GM19023 (cell line): ENCODE measurements around the gene HIP1R.

Experiments
- ATAC-seq: cut with Tn5 transposase; IDR thresholded peaks from one replicate; pipeline ENCODE4 v1.9.1; 2021; ENCODE audit warnings: mild to moderate bottlenecking, moderate library complexity; ENCODE audit not compliant: unreplicated experiment

Gene HIP1R

DNA sequence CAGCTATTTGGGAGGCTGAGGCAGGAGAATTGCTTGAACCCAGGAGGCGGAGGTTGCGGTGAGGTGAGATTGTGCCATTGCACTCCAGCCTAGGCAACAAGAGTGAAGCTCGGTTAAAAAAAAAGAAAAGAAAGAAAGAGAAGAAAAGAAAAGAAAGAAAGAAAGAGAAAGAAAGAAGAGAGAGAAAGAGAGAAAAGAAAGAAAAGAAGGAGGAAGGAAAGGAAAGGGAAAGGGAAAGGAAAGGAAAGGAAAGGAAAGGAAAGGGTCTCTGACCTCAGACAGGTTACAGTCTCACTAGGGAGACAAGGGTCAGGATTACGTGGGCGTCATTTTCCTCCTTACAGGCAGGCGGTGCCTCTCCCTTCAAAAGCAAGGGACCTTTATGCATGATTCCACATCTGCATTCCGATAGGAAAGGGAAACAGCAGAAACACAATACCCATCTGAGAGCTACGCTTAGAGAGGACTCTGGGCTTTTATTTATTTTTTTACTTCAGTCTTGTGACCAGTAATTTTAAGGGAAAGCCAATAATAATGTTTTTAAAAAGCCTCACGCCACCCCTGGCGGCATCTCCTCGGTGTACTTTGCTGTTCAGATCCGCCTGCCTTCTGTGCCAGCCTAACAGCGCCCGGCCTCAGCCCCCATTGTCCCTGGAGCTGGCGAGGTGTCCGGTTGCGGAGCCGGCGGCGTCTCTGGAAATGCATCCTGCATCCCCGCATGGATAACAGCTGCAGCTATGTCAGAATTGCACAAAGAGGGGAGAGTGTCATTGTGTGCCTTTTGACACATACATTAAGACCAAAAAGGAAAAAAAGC is 945 bp upstream of the HIP1R start:
- no peak for ATAC-seq

GRCh38 chr12:122835750-122836026 is 431 bp downstream of the HIP1R start:
- no peak for ATAC-seq

GRCh38 chr12:122836027-122836921 is 1.0 kb downstream of the HIP1R start:
- ATAC-seq = no peak

DNA sequence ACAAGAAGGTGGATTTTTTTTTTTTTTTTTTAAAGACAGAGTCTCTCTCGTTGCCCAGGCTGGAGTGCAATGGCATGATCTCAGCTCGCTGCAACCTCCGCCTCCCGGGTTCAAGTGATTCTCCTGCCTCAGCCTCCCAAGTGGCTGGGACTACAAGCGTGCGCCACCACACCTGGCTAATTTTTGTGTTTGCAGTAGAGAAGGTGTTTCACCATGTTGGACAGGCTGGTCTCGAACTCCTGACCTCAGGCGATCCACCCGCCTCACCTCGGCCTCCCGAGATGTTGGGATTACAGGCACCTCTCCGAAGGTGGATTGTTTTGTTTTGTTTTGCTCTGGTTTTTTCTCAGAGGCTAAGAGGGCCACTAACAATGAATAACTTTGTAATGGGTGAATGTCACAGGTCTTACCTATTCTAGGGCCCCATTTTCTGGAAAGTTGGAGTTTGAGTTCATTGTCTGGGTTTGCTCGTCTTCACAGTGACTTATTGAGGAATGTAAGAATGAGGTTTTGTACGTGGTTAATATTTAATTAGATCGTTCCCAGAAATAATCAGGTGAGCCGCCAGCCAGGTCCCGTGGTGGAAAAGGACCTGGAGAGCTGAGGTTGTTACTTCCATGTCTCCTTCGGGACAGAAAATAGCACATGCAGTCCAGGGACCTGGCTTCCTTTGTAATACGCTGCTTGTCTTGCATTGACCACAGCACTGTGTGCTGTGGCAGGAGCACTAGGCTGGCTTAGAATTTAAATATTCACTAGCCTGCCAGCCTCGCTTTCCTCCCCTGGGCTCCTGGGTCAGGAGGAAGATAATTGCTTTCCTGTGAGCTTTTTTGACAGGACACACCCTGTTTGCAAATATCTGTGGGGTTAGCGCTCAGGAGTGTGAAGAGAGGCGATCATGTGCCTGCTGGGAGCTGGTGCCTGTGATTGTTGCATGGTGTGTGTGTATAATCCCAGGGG is 2.3 kb downstream of the HIP1R start:
- no peak for ATAC-seq

DNA sequence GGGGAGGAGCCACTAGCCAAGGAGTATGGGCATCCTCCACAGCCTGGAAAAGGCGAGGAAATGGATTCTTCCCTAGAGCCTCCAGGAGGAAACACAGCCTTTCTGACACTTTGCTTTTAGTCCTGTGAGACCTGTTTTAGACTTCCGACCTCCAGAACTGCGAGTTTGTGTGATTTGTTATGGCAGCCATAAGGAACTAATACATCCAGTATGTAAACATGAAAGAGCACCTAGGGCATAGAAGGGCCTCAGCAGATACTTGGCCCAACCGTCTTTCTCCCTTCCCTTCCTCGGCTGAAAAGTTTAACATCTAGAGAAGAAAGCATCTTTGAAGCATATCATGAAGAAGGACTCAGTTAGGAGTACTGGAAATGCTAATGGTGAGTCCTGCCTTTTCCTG is 3.6 kb downstream of the HIP1R start:
- ATAC-seq = no peak

GRCh38 chr12:122839907-122840554 is 4.8 kb downstream of the HIP1R start:
- no peak for ATAC-seq

- no peak for ATAC-seq
Measured at GRCh38 chr12:122840580-122841513, 5.6 kb downstream of the HIP1R start.

DNA sequence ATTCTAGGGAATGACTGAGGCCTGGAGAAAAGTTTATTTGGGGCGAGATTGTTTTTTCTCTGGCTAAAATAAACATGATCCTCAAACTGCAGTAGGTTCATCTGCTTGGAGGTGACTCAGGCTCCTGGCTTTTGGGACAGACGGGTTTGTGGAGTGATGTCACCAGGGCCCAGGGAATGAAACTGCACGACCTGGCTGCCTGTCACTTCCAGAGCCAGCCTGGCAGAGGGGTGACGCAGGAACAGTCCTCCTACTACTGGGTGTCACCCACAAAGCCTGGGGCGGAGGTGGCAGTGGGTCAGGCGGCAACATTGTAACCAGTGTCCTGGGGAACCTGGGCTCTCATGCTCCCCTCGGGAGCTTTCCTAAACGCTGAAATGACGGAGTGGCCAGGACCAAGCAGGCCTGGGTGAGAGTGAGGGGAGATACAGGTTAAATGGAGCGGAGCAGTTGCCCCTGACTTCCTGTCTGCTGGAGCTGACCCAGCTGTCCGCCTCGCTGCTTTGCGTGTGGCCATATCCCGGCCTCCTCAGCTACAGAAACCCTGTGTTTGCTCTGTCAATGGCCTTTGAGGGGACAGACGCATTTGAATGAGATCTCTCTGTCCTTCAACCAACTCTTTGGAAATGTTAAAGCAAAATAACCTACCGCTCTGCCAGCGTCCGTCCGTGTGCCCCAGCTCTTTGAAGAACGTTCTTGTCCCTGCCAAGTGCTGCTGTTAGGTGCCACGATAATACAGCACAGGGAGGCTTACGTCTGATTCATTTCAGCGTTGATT is 6.5 kb downstream of the HIP1R start:
- no peak for ATAC-seq

GRCh38 chr12:122842505-122843405 is 7.5 kb downstream of the HIP1R start:
- no peak for ATAC-seq

DNA sequence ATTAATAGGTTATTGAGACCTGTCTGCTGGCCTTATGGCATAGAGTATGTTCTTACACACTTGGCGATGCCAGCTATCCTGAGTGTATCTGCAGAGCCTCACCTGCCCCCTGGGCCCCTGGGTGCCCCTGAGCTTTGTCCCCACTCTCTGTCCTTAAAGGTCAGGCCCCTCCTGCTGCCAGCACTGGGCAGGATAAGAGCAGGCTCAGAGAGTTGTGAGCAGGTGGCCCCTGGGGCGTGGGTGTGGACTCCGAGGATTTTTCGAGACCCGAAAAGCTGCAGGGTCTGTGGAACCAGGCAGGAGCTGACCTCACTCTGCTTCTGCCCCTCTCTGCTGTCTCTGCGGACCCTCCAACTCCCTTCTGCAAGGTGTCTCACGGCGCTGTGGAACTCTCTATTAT is 8.2 kb downstream of the HIP1R start:
- no peak for ATAC-seq

GRCh38 chr12:122844366-122844971 is 9.2 kb downstream of the HIP1R start:
- ATAC-seq = no peak

- no peak for ATAC-seq
Measured at GRCh38 chr12:122845041-122845864, 10.0 kb downstream of the HIP1R start.

GRCh38 chr12:122845865-122846621 is 10.8 kb downstream of the HIP1R start:
- no peak for ATAC-seq

- ATAC-seq = no peak
Measured at GRCh38 chr12:122846622-122847515, 11.6 kb downstream of the HIP1R start.

GRCh38 chr12:122847516-122847836 is 12.2 kb downstream of the HIP1R start:
- ATAC-seq = no peak
